H9 (cell line): ENCODE data around the gene GTF2H3. TPM values are rescaled to one million over a fixed set of nuclear protein-coding genes. Genes with fewer than 3 reads are reported as not detected.

Experiments
- DNase-seq: peaks from one replicate; pipeline ENCODE4 v3.0.0-alpha.2; 2017
- H2AFZ ChIP-seq: one replicate; pipeline ENCODE4 v1.6.1; 2013; ENCODE audit warnings: mild to moderate bottlenecking, low read length, control low read depth, moderate library complexity
- H2AK5ac ChIP-seq: 2 replicates; pipeline ENCODE4 v1.6.1; 2013; ENCODE audit warnings: low read length, control low read depth, mixed read lengths; ENCODE audit not compliant: insufficient read length
- H2BK120ac ChIP-seq: one replicate; pipeline ENCODE4 v1.6.1; 2013; ENCODE audit warnings: low read depth, mild to moderate bottlenecking, low read length, control low read depth, inconsistent platforms; ENCODE audit not compliant: poor library complexity, severe bottlenecking
- H2BK12ac ChIP-seq: 2 replicates; pipeline ENCODE4 v1.6.1; 2013; ENCODE audit warnings: low read length, control low read depth, mixed read lengths, low read depth; ENCODE audit not compliant: insufficient read length
- H2BK15ac ChIP-seq: 2 replicates; pipeline ENCODE4 v1.6.1; 2013; ENCODE audit warnings: low read depth, low read length, control low read depth
- H2BK20ac ChIP-seq: one replicate; pipeline ENCODE4 v1.6.1; 2013; ENCODE audit warnings: low read depth, mild to moderate bottlenecking, low read length, control low read depth, inconsistent platforms; ENCODE audit not compliant: poor library complexity, severe bottlenecking
- H2BK5ac ChIP-seq: 2 replicates; pipeline ENCODE4 v1.6.1; 2013; ENCODE audit warnings: low read length, control low read depth, mixed read lengths; ENCODE audit not compliant: insufficient read length
- H3K14ac ChIP-seq: 2 replicates; pipeline ENCODE4 v1.6.1; 2013; ENCODE audit warnings: low read length, control low read depth; ENCODE audit not compliant: insufficient read depth
- H3K18ac ChIP-seq: 2 replicates; pipeline ENCODE4 v1.6.1; 2013; ENCODE audit warnings: low read depth, mild to moderate bottlenecking, mixed read lengths, low read length, control low read depth; ENCODE audit not compliant: insufficient read length
- H3K23ac ChIP-seq: 2 replicates; pipeline ENCODE4 v1.6.1; 2013; ENCODE audit warnings: low read length, control low read depth, mixed read lengths, low read depth; ENCODE audit not compliant: insufficient read length
- H3K23me2 ChIP-seq: 2 replicates; pipeline ENCODE4 v1.6.1; 2013; ENCODE audit warnings: low read depth, mild to moderate bottlenecking, mixed read lengths, low read length, control low read depth; ENCODE audit not compliant: insufficient read length, poor library complexity, severe bottlenecking
- H3K27ac ChIP-seq: 2 replicates; pipeline ENCODE4 v1.5.1; 2013; ENCODE audit warnings: low read length, control low read depth, mixed read lengths, low read depth; ENCODE audit not compliant: insufficient read length
- H3K27me3 ChIP-seq: 2 replicates; pipeline ENCODE4 v1.6.1; 2013; ENCODE audit warnings: low read length, control low read depth, inconsistent platforms; ENCODE audit not compliant: insufficient read depth
- H3K4ac ChIP-seq: 2 replicates; pipeline ENCODE4 v1.6.1; 2013; ENCODE audit warnings: low read depth, mild to moderate bottlenecking, control low read depth, inconsistent platforms, low read length, moderate library complexity
- H3K4me1 ChIP-seq: 2 replicates; pipeline ENCODE4 v1.6.1; 2013; ENCODE audit warnings: low read length, control low read depth, inconsistent platforms; ENCODE audit not compliant: insufficient read depth
- H3K4me2 ChIP-seq: 2 replicates; pipeline ENCODE4 v1.6.1; 2013; ENCODE audit warnings: low read length, control low read depth, mixed read lengths; ENCODE audit not compliant: insufficient read length, insufficient read depth
- H3K56ac ChIP-seq: 2 replicates; pipeline ENCODE4 v1.6.1; 2013; ENCODE audit warnings: low read depth, mild to moderate bottlenecking, mixed read lengths, low read length, control low read depth; ENCODE audit not compliant: insufficient read length
- H3K79me1 ChIP-seq: 2 replicates; pipeline ENCODE4 v1.6.1; 2013; ENCODE audit warnings: low read depth, mild to moderate bottlenecking, moderate library complexity, low read length, control low read depth, inconsistent platforms; ENCODE audit not compliant: insufficient read depth, poor library complexity, severe bottlenecking
- H3K79me2 ChIP-seq: 2 replicates; pipeline ENCODE4 v1.6.1; 2013; ENCODE audit warnings: low read length, control low read depth, inconsistent platforms; ENCODE audit not compliant: insufficient read depth
- H3K9ac ChIP-seq: 2 replicates; pipeline ENCODE4 v1.6.1; 2013; ENCODE audit warnings: low read length, control low read depth, mixed read lengths; ENCODE audit not compliant: insufficient read length; ENCODE audit errors: extremely low read depth
- H3K9me3 ChIP-seq: one replicate; pipeline ENCODE4 v1.6.1; 2013; ENCODE audit warnings: low read depth, low read length, inconsistent platforms; ENCODE audit not compliant: control insufficient read depth
- H3T11ph ChIP-seq: one replicate; pipeline ENCODE4 v1.6.1; 2013; ENCODE audit warnings: mild to moderate bottlenecking, low read length, control low read depth, inconsistent platforms
- H4K20me1 ChIP-seq: one replicate; pipeline ENCODE4 v1.6.1; 2013; ENCODE audit not compliant: control insufficient read depth, insufficient read length, insufficient read depth
- H4K5ac ChIP-seq: 2 replicates; pipeline ENCODE4 v1.6.1; 2013; ENCODE audit warnings: low read depth, mild to moderate bottlenecking, mixed read lengths, low read length, control low read depth; ENCODE audit not compliant: insufficient read length
- H4K8ac ChIP-seq: replicated peaks from 2 replicates; pipeline ENCODE4 v1.6.1; 2013; ENCODE audit warnings: low read length, control low read depth, mixed read lengths, low read depth; ENCODE audit not compliant: insufficient read length
- H4K91ac ChIP-seq: 2 replicates; pipeline ENCODE4 v1.6.1; 2013; ENCODE audit warnings: low read depth, mild to moderate bottlenecking, moderate library complexity, mixed read lengths, low read length, control low read depth; ENCODE audit not compliant: insufficient read length
- H3K27ac Mint-ChIP-seq, 3 experiments: 2 replicates in 2 of 3; 3 replicates in 1 of 3; pipeline ENCODE4 v1.8.0; 2020 to 2021; ENCODE audit warnings: mixed read lengths in 3 of 3, mild to moderate bottlenecking in 1 of 3, moderate library complexity in 1 of 3
- H3K27me3 Mint-ChIP-seq: 2 replicates; pipeline ENCODE4 v1.8.0; 2021; ENCODE audit warnings: low read depth, mild to moderate bottlenecking, moderate library complexity, mixed read lengths
- H3K36me3 Mint-ChIP-seq, 3 experiments: 2 replicates in 2 of 3; 3 replicates in 1 of 3; pipeline ENCODE4 v1.8.0; 2020 to 2021; ENCODE audit warnings: low read depth in 3 of 3, mixed read lengths in 3 of 3; ENCODE audit not compliant: insufficient read depth in 1 of 3
- H3K4me1 Mint-ChIP-seq, 2 experiments: 2 replicates each; pipeline ENCODE4 v1.8.0; 2020; ENCODE audit warnings: mixed read lengths in 2 of 2
- H3K4me3 Mint-ChIP-seq, 2 experiments: 2 replicates in 1 of 2; 3 replicates in 1 of 2; pipeline ENCODE4 v1.8.0; 2020 to 2021; ENCODE audit warnings: mild to moderate bottlenecking in 2 of 2, mixed read lengths in 2 of 2, moderate library complexity in 1 of 2
- H3K9me3 Mint-ChIP-seq, 2 experiments: 2 replicates in 1 of 2; 3 replicates in 1 of 2; pipeline ENCODE4 v1.8.0; 2020; ENCODE audit warnings: mild to moderate bottlenecking in 2 of 2, mixed read lengths in 2 of 2, moderate library complexity in 1 of 2
- CTCF ChIP-seq: fragments of 200-600 bp; sonication (generic); conservative IDR thresholded peaks from 3 replicates; pipeline ENCODE4 v1.8.0; 2021; ENCODE audit warnings: antibody characterized with exemption, mild to moderate bottlenecking
- WGBS: extraction: QIAGEN DNeasy Blood & Tissue Kit; methylation state at CpG from one replicate; pipeline ENCODE4 v1.1.7; 2013; ENCODE audit warnings: missing lambda C conversion rate, low lambda C conversion rate, mixed read lengths; ENCODE audit not compliant: insufficient read length; ENCODE audit errors: extremely low coverage; 5-methylcytosine and 5-hydroxymethylcytosine counted together
- total RNA-seq: library from RNA; stranded (reverse); gene quantifications from 2 replicates; pipeline ENCODE4 v1.2.1, GENCODE V29; 2021

The GTF2H3 gene
- total RNA-seq, 1 experiment from 2014 or later: 39.2 TPM

- H2BK15ac ChIP-seq: no peak overlapping the region
- no peaks in the 10 kb centered on the region for H3K23me2 ChIP-seq
- H4K20me1 ChIP-seq: no peaks in the 10 kb centered on the region
- no CpG with 5 or more reads among the region's 3 CpGs for WGBS
- no peaks in the 10 kb centered on the region for H3K79me1 ChIP-seq
- Mint-ChIP-seq H3K4me3 (no peak overlapping the region), H3K27ac (no peak overlapping the region), H3K9me3 (no peaks in the 10 kb centered on the region), H3K27me3 (no peaks in the 10 kb centered on the region), H3K4me1 (no peaks in the 10 kb centered on the region), H3K36me3 (peaks cover 0 to 6% (median 4%) of the 10 kb centered on the region in 3 experiments; a peak in 3 of 7 replicates)
- no peak overlapping the region for H3K56ac ChIP-seq
- no peak overlapping the region for H2AFZ ChIP-seq
- no peak for TF ChIP-seq CTCF
- H3K4me2 ChIP-seq: no peak overlapping the region
- no peak overlapping the region for H3T11ph ChIP-seq
- no peak overlapping the region for H3K14ac ChIP-seq
- H2BK20ac ChIP-seq: no peak overlapping the region
- H3K18ac ChIP-seq: no peak overlapping the region
- H3K79me2 ChIP-seq: no peaks in the 10 kb centered on the region
- H3K9ac ChIP-seq: no peak overlapping the region
- DNase-seq: no peak
- no peak overlapping the region for H2BK120ac ChIP-seq
- no peak overlapping the region for H4K91ac ChIP-seq
- no peak overlapping the region for H3K27ac ChIP-seq
- H4K8ac ChIP-seq: no peak overlapping the region
- H2AK5ac ChIP-seq: no peak overlapping the region
- H3K23ac ChIP-seq: no peak overlapping the region
- no peaks in the 10 kb centered on the region for H3K27me3 ChIP-seq
- no peaks in the 10 kb centered on the region for H3K9me3 ChIP-seq
- H4K5ac ChIP-seq: no peak overlapping the region
- H2BK12ac ChIP-seq: no peak overlapping the region
- H2BK5ac ChIP-seq: no peak overlapping the region
- H3K4ac ChIP-seq: no peak overlapping the region
- H3K4me1 ChIP-seq: no peaks in the 10 kb centered on the region
Observed at GRCh38 chr12:123683964-123684363, 50.3 kb downstream of the GTF2H3 start.
